Ascending aorta (tissue), 2 donors: ENCODE data around the gene PCDHGA5. TPM values are rescaled to one million over a fixed set of nuclear protein-coding genes. Genes with fewer than 3 reads are reported as not detected.
"Not testable (repeated sequence)": the region's sequence is repeated elsewhere in the genome, so short reads cannot be mapped to it uniquely, and the experiment has no call there.

Source experiments
- DNase-seq, 2 donors: peaks; one replicate each; pipeline ENCODE4 v3.0.0-alpha.2; 2019; ENCODE audit warnings: low spot score in 2 of 2
- H3K27ac ChIP-seq, 2 donors: fragments of 200-600 bp; sonication (generic); one replicate each; pipeline ENCODE4 v1.5.1; 2016 to 2017; ENCODE audit warnings: mild to moderate bottlenecking in 1 of 2
- H3K27me3 ChIP-seq: fragments of 200-600 bp; sonication (generic); one replicate; pipeline ENCODE4 v1.5.1; 2017
- H3K36me3 ChIP-seq, 2 donors: fragments of 200-600 bp; sonication (generic); one replicate each; pipeline ENCODE4 v1.5.1; 2016
- H3K4me1 ChIP-seq, 2 donors: fragments of 200-600 bp; sonication (generic); one replicate each; pipeline ENCODE4 v1.5.1; 2016 to 2017; ENCODE audit warnings: mild to moderate bottlenecking in 1 of 2
- H3K4me3 ChIP-seq, 2 donors: fragments of 200-600 bp; sonication (generic); one replicate each; pipeline ENCODE4 v1.5.1; 2016 to 2017; ENCODE audit warnings: mild to moderate bottlenecking in 1 of 2
- H3K9me3 ChIP-seq, 2 donors: fragments of 200-600 bp; sonication (generic); one replicate each; pipeline ENCODE4 v1.5.1; 2016
- CTCF ChIP-seq, 3 experiments: fragments of 200-600 bp in 2 of 3; fragments of 450-650 bp in 1 of 3; sonication (generic) in 2 of 3; IDR thresholded peaks; one replicate each; pipeline ENCODE4 v1.5.1; 2016 to 2019; ENCODE audit warnings: antibody characterized with exemption in 3 of 3, mild to moderate bottlenecking in 1 of 3, moderate library complexity in 1 of 3
- intact Hi-C: fragments of 100-400 bp; cut with DNase I; formaldehyde crosslinking; loops from one replicate; pipeline ENCODE4 v1.15.1; 2023
- total RNA-seq: library from RNA; depleted of rRNA; stranded (reverse); fragments of >200 nt; gene quantifications from one replicate; pipeline ENCODE4 v1.1.0, GENCODE V29; 2016

Gene PCDHGA5
- 4.5 TPM for total RNA-seq

- Histone ChIP-seq H3K4me3 (peak within 1 kb of the TSS; percentile 31 to 35), H3K9me3 (peaks cover 93 to 98% of the 10 kb centered on the region in 2 donors), H3K27ac (no peak within 1 kb of the TSS), H3K36me3 (no peaks in the 10 kb centered on the region), H3K4me1 (no peaks in the 10 kb centered on the region), H3K27me3 (no peaks in the 10 kb centered on the region)
- no peak for TF ChIP-seq CTCF (IDR thresholded peaks at IDR 0.05)
- DNase-seq = no peak
- intact Hi-C loops = no loop called here
Observed at GRCh38 chr5:141363952-141364660, at the start of gene PCDHGA5. PCDHGA5 (plus strand) TSS chr5:141364162; CDS start chr5:141364331, 169 bp downstream.

GRCh38 chr5:141316963-141317362 lies 47.0 kb upstream of the PCDHGA5 start:
- H3K4me3 ChIP-seq, intact Hi-C loops, H3K27me3 ChIP-seq, H3K4me1 ChIP-seq, DNase-seq, H3K27ac ChIP-seq: not testable (repeated sequence)
- Histone ChIP-seq H3K36me3 (peaks cover 12 to 50% of the 10 kb centered on the region in 2 donors), H3K9me3 (peaks cover 77 to 91% of the 10 kb centered on the region in 2 donors)

GRCh38 chr5:141319202-141319601 lies 44.8 kb upstream of the PCDHGA5 start:
- Histone ChIP-seq H3K4me1 (peaks cover 0 to 4% of the 10 kb centered on the region in 2 donors), H3K27ac (no peak overlapping the region), H3K4me3 (peak overlapping the region; percentile 76 to 92), H3K27me3 (no peaks in the 10 kb centered on the region), H3K9me3 (peaks cover 55 to 85% of the 10 kb centered on the region in 2 donors), H3K36me3 (peaks cover 12 to 47% of the 10 kb centered on the region in 2 donors)
- intact Hi-C loops = no loop called here
- no peak for TF ChIP-seq CTCF (IDR thresholded peaks at IDR 0.05)
- DNase-seq = no peak

- Histone ChIP-seq H3K27me3 (no peaks in the 10 kb centered on the region), H3K36me3 (peaks cover 12 to 45% of the 10 kb centered on the region in 2 donors), H3K27ac (peak overlapping the region; percentile 93 to 99), H3K4me3 (peak overlapping the region; percentile 76 to 92), H3K4me1 (peaks cover 0 to 4% of the 10 kb centered on the region in 2 donors), H3K9me3 (peaks cover 53 to 85% of the 10 kb centered on the region in 2 donors)
- DNase-seq = no peak
- TF ChIP-seq CTCF (IDR thresholded peaks at IDR 0.05) = no peak
- intact Hi-C loops = loop anchor here (1.0 to 10.0 kb wide), 4 partner anchors 203 to 605 kb away; no protein-coding TSS in a partner anchor
Observed at GRCh38 chr5:141319699-141320098, 44.3 kb upstream of the PCDHGA5 start.

- peaks cover 0 to 4% of the 10 kb centered on the region in 2 donors for H3K4me1 ChIP-seq
- DNase-seq = peak; percentile 47 to 91
- H3K36me3 ChIP-seq = peaks cover 12 to 43% of the 10 kb centered on the region in 2 donors
- peaks cover 48 to 84% of the 10 kb centered on the region in 2 donors for H3K9me3 ChIP-seq
- H3K27ac ChIP-seq = peak within 1 kb of the TSS; percentile 93 to 99
- intact Hi-C loops = loop anchor here (1.0 to 10.0 kb wide), 4 partner anchors 202 to 606 kb away; no protein-coding TSS in a partner anchor
- H3K4me3 ChIP-seq = peak within 1 kb of the TSS; percentile 76 to 92
- H3K27me3 ChIP-seq = no peaks in the 10 kb centered on the region
- peak; percentile 61 to 86 (median 86) for TF ChIP-seq CTCF (IDR thresholded peaks at IDR 0.05)
Observed at GRCh38 chr5:141320225-141321169, 43.5 kb upstream of the PCDHGA5 start, which contains the start of gene TAF7. TAF7 (minus strand) TSS chr5:141320784; CDS start chr5:141320044, 740 bp downstream.
